SK-N-DZ (cell line): ENCODE results near the gene DACH1.

Experiments used
- DNase-seq: peaks from one replicate; pipeline ENCODE4 v3.0.0-alpha.2; 2015; ENCODE audit warnings: low spot score

Gene DACH1

GRCh38 chr13:71704656-71705055, 162.3 kb downstream of the DACH1 start:
- DNase-seq = no peak

- no peak for DNase-seq
These were observed 163.9 kb downstream of the DACH1 start for GRCh38 chr13:71703138-71703537.

- no peak for DNase-seq
These were observed 164.8 kb downstream of the DACH1 start for GRCh38 chr13:71702253-71702652.

- no peak for DNase-seq
These were observed 165.3 kb downstream of the DACH1 start for GRCh38 chr13:71701741-71702140.

- no peak for DNase-seq
These were observed 167.7 kb downstream of the DACH1 start for GRCh38 chr13:71699342-71699741.

GRCh38 chr13:71695662-71696061, 171.3 kb downstream of the DACH1 start:
- DNase-seq = no peak

GRCh38 chr13:71685072-71685471, 181.9 kb downstream of the DACH1 start:
- no peak for DNase-seq

GRCh38 chr13:71681901-71682613, 184.9 kb downstream of the DACH1 start:
- no peak for DNase-seq

- no peak for DNase-seq
These were observed 189.9 kb downstream of the DACH1 start for GRCh38 chr13:71677124-71677523.

GRCh38 chr13:71672512-71672911, 194.5 kb downstream of the DACH1 start:
- no peak for DNase-seq

- no peak for DNase-seq
These were observed 203.6 kb downstream of the DACH1 start for GRCh38 chr13:71663431-71663830.

- DNase-seq = no peak
These were observed 205.1 kb downstream of the DACH1 start for GRCh38 chr13:71661921-71662320.

GRCh38 chr13:71659404-71659803, 207.6 kb downstream of the DACH1 start:
- DNase-seq = no peak

- no peak for DNase-seq
These were observed 221.5 kb downstream of the DACH1 start for GRCh38 chr13:71645467-71645866.

GRCh38 chr13:71644579-71644978, 222.4 kb downstream of the DACH1 start:
- DNase-seq = no peak

- peak; percentile 58 for DNase-seq
These were observed 223.6 kb downstream of the DACH1 start for GRCh38 chr13:71643448-71643860.

GRCh38 chr13:71638751-71639150, 228.3 kb downstream of the DACH1 start:
- no peak for DNase-seq

- no peak for DNase-seq
These were observed 232.2 kb downstream of the DACH1 start for GRCh38 chr13:71634602-71635443.

- no peak for DNase-seq
These were observed 232.8 kb downstream of the DACH1 start for GRCh38 chr13:71634182-71634581.

GRCh38 chr13:71632721-71633120, 234.3 kb downstream of the DACH1 start:
- DNase-seq = no peak

- no peak for DNase-seq
These were observed 234.8 kb downstream of the DACH1 start for GRCh38 chr13:71632206-71632605.

GRCh38 chr13:71629167-71629566, 237.8 kb downstream of the DACH1 start:
- DNase-seq = no peak
